Hematopoietic multipotent progenitor cell treated with erythropoietin and hydrocortisone succinate and interleukin-3 and kit ligand, for 15 days (in vitro differentiated cells): ENCODE results near the gene TXLNG.
A peak's percentile ranks its signal among the peaks of the same experiment; 100 is the strongest.

Source experiments
- DNase-seq: peaks from one replicate; pipeline ENCODE4 v3.0.0-alpha.2; 2015; ENCODE audit warnings: low spot score

Gene TXLNG

DNA sequence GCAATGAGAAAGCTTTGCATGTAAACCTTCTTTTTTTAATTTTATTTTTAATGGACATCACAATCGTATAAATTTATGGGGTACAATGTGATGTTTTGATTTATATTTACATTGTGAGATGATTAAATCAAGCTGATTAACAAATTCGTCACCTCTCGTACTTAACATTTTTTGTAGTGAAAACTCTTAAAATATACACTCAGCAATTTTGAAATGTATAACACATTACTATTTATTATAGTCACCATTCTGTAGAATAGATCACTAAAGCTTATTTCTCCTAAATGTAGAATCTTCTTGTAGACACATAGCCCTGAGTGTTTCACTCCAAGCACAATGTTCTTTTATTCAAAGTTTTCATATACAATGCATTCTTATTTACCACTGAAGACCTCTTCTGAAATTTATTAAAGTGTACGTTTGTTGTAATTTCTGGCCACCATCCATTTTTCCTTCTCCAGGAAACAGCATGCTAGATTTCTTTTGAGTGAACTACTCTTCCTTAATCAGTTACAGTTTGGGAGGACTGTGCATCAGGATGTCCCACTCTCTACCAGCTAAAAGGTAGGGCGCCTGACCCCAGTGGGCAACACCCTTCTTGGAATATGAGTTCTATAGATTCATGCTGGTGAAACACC lies 88.3 kb downstream of the TXLNG start:
- no peak for DNase-seq

DNA sequence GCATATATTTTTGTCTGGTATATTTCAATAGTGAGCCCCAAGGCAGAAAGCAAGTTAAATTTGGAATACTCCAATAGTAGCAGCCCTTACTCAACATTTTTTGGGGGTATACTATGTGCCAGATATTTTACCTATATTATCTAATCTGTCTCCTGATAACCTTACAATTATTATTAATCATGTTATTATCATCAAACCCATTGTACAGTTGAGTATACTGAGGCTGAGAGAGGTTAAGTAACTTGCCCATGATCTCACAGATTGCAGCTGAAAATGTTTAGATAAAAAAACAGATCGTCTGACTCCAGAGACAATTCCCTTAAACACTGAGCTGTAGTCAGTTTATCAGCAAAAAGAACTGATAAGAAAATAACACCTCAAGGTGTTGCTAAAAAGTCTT lies 90.4 kb downstream of the TXLNG start:
- no peak for DNase-seq

DNA sequence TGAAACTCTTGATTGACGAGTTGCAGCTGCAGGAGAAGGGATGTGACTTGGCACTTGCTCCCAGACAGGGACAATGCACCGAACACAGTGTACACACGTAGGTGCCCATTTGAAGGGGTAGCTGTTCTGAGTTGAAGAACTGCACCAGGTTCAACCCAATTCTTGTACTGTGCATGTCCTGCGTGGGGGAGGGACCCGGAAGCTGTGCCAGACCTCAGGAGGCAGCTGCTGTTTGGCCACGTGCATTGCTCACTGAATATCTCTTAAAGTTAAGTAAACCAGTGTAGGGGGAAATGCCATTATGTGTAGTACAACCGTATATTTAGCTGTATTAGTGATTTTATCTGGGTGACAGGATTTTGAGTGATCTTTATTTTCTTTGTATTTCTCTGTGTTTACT lies 95.9 kb downstream of the TXLNG start:
- no peak for DNase-seq

DNA sequence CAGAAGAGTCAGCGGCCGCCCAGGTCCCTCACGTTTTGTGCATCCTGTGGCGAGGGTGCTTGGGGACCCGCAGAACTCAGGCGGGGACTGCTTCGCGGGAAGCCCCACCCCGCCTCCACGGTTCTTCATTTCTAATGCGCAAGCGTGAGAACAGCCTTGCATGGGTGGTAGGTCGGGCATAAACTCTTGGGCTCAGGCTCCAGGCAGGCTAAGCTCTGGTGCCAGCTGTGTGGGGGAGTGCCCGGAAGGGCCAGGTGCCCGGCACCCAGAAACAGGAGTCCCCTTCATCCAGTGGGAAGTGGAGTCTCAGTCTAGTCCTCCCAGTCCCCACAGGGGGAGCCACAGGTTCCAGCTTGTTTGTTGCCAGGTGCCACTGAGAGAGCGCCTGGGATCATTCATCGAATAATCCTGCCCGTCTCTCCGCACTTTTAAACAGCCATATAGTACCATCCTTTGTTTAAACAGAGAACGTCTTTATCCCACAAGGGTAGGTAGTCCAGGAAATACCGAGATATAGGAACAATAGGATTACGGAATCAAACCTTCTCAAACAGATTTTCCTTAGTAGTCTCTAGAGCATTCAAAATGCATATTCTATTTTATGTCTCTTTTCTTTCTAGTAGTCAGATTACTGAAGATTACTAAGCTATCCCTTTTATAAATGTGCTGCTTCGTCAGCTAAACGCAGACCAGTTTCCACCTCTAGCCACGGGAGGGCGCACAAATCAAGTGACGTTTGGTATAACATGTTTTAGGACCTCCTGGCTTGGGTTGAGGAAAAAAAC lies 96.6 kb downstream of the TXLNG start:
- peak; percentile 66 for DNase-seq

DNA sequence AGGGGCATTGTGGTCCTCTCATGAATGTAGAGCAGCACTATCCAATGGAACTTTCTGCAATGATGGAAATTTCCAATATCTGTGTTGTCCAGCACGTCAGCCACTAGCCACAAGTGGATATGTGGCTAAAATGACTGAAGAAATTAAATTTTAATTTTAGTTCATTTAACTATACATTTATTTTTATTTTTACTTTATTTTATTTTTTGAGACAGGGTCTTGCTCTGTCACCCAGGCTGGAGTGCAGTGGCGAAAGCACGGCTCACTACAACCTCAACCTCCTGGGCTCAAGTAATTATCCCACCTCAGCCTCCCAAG lies 97.2 kb downstream of the TXLNG start:
- DNase-seq = no peak

DNA sequence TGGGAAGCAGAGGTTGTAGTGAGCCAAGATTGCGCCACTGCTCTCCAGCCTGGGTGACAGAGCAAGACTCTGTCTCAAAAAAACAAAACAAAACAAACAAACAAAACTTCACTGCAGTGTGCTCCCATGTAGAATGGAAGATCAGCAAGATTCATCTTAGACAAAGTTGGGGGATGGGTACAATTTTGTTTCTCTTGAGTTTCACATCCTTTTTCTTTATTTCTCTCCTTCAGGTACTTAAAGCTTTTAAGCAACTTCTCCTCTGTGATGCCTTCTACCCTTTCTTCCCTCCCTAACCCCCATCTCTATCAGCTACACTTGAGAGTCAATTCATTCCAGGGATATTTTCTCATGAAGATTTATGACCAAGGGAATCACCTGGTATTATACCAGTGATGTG lies 99.4 kb downstream of the TXLNG start:
- no peak for DNase-seq

DNA sequence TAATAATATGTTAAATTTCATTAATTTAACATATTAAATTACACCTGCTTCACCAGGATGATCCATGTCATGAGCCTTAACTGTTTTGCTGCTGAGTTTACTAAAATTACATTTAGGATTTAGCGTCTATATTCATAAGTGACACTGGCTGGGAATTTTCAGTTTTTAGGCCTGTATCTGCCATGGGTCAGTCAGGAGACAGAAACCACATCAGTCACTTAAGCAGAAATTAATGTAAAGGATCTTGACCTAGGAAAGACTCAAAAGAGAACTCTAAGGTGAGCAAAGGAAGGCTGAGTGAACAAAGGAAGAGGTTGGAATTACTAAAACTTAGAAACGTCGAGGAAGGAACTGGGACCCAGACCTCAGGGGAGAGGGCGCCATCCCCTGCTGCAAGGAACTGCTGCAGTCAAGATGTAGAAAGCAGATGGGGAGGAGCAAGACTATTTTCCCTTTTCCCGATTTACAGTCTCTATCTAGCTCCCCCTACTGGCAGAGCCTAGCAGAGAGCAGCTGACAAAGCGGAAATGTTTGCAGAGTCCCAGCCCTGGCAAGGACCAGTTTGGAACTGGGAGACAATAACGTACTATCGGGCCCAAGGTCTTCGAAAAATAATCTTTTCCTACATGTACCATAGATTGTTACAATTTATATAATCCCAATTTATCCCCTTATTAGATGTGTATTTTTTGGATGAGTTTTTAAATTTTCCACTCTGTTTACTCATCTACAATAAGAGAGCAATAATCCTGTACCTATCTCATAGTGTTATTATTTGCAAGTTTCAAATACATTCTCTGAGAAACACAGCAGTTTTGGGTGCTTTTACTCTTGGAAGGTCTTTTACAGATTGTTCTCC lies 106.5 kb downstream of the TXLNG start:
- DNase-seq = peak; percentile 76
